Fibroblast of villous mesenchyme (primary cell): ENCODE measurements around the gene FAM120B. TPM values are rescaled to one million over a fixed set of nuclear protein-coding genes. Genes with fewer than 3 reads are reported as not detected.

Source experiments
- DNase-seq: peaks from one replicate; pipeline ENCODE4 v3.0.0-alpha.2; 2010; ENCODE audit warnings: low read depth
- H3K4me3 ChIP-seq: 2 replicates; pipeline ENCODE4 v1.5.1; 2011; ENCODE audit warnings: low read depth, mild to moderate bottlenecking, low read length
- CTCF ChIP-seq: IDR thresholded peaks from 2 replicates; pipeline ENCODE4 v1.5.1; 2012; ENCODE audit warnings: low read depth, mild to moderate bottlenecking, low read length; ENCODE audit not compliant: insufficient read depth
- total RNA-seq: library from RNA; depleted of rRNA; stranded (reverse); fragments of >200 nt; gene quantifications from 2 replicates; pipeline ENCODE4 v1.2.3, GENCODE V29; 2012

FAM120B gene
- total RNA-seq, 1 donor, result 17.3 TPM

GRCh38 chr6:170268216-170269129 is 38.1 kb upstream of the FAM120B start:
- no peak for DNase-seq
- no peak for TF ChIP-seq CTCF
- no peak overlapping the region for H3K4me3 ChIP-seq

- no peak overlapping the region for H3K4me3 ChIP-seq
These were observed 37.3 kb upstream of the FAM120B start for GRCh38 chr6:170269151-170269845.

GRCh38 chr6:170269846-170270541 is 36.6 kb upstream of the FAM120B start:
- DNase-seq, result peak; percentile 38
- no peak for TF ChIP-seq CTCF
- H3K4me3 ChIP-seq, result no peak overlapping the region

More at GRCh38 chr6:170269151-170269845, 37.3 kb upstream of the FAM120B start:
- TF ChIP-seq CTCF, result no peak
- no peak for DNase-seq

GRCh38 chr6:170270984-170271593 is 35.5 kb upstream of the FAM120B start:
- no peak for TF ChIP-seq CTCF
- no peak for DNase-seq
- H3K4me3 ChIP-seq, result no peak overlapping the region

- H3K4me3 ChIP-seq, result no peak overlapping the region
- no peak for TF ChIP-seq CTCF
- no peak for DNase-seq
These were observed 34.7 kb upstream of the FAM120B start for GRCh38 chr6:170271771-170272314.
